Lung (tissue), 12 donors: ENCODE measurements around the gene SEPTIN3. TPM values are rescaled to one million over a fixed set of nuclear protein-coding genes. Genes with fewer than 3 reads are reported as not detected.

Experiments used
- ATAC-seq: fragments of 200-7000 bp; cut with Tn5 transposase; one replicate; pipeline ENCODE4 v1.9.1; 2020; ENCODE audit warnings: moderate number of reproducible peaks; ENCODE audit not compliant: insufficient read depth, low FRiP score
- DNase-seq, 3 donors: peaks; one replicate each; pipeline ENCODE4 v3.0.0-alpha.2; 2013 to 2017
- H3K27ac ChIP-seq, 2 donors: one replicate each; pipeline ENCODE4 v1.5.1; 2013; ENCODE audit warnings: mild to moderate bottlenecking in 2 of 2, moderate library complexity in 2 of 2, control low read depth in 1 of 2, inconsistent platforms in 1 of 2, low read depth in 1 of 2, low read length in 1 of 2
- H3K27me3 ChIP-seq, 3 donors: one replicate each; pipeline ENCODE4 v1.5.1; 2013; ENCODE audit warnings: low read length in 2 of 3; ENCODE audit not compliant: control insufficient read depth in 3 of 3, insufficient read depth in 3 of 3
- H3K36me3 ChIP-seq, 4 donors: one replicate each; pipeline ENCODE4 v1.5.1; 2013; ENCODE audit warnings: low read length in 4 of 4, mild to moderate bottlenecking in 1 of 4, moderate library complexity in 1 of 4; ENCODE audit not compliant: control insufficient read depth in 4 of 4, insufficient read depth in 4 of 4
- H3K4me1 ChIP-seq, 5 donors: one replicate each; pipeline ENCODE4 v1.5.1; 2013; ENCODE audit warnings: low read length in 5 of 5, mild to moderate bottlenecking in 2 of 5, moderate library complexity in 1 of 5; ENCODE audit not compliant: control insufficient read depth in 5 of 5, insufficient read depth in 5 of 5
- H3K4me3 ChIP-seq: one replicate; pipeline ENCODE4 v1.5.1; 2013; ENCODE audit warnings: mild to moderate bottlenecking, control low read depth, moderate library complexity
- H3K9ac ChIP-seq, 2 donors: one replicate each; pipeline ENCODE4 v1.5.1; 2013; ENCODE audit warnings: low read length in 2 of 2, control low read depth in 1 of 2; ENCODE audit not compliant: insufficient read depth in 1 of 2
- H3K9me3 ChIP-seq, 4 donors: one replicate each; pipeline ENCODE4 v1.5.1; 2013; ENCODE audit warnings: low read length in 3 of 4, mild to moderate bottlenecking in 1 of 4, moderate library complexity in 1 of 4; ENCODE audit not compliant: control insufficient read depth in 4 of 4, insufficient read depth in 3 of 4
- WGBS, 2 donors: extraction: QIAGEN DNeasy Blood & Tissue Kit; methylation state at CpG; one replicate each; pipeline ENCODE4 v1.1.7; 2013; 5-methylcytosine and 5-hydroxymethylcytosine counted together
- polyA plus RNA-seq, 2 donors: library from polyadenylated mRNA; stranded (reverse); fragments of 200-250 nt; gene quantifications; one replicate each; pipeline ENCODE4 v1.2.1, GENCODE V29; 2013
- total RNA-seq, 2 donors: library from RNA; depleted of rRNA in 1 of 2; stranded (reverse); fragments of >200 nt in 1 of 2; gene quantifications; one replicate each; pipeline ENCODE4 v1.2.1, GENCODE V29; 2014 to 2021
- TF ChIP-seq, protein P1 (sequence below): IDR thresholded peaks from 2 replicates; pipeline ENCODE4 v1.5.1; 2012; ENCODE audit warnings: mild to moderate bottlenecking; ENCODE audit errors: control extremely low read depth, extremely low read depth
- donor health status: control.
- donor health status: control.
- donor health status: Bipolar disorder and iron deficiency.
- donor health status: healthy.
- donor health status: DM: yes; HTN: yes; CAD: no.

Gene SEPTIN3
- total and polyA plus RNA-seq, 4 donors = 0.31 to 1.3 (median 0.56) TPM

DNA sequence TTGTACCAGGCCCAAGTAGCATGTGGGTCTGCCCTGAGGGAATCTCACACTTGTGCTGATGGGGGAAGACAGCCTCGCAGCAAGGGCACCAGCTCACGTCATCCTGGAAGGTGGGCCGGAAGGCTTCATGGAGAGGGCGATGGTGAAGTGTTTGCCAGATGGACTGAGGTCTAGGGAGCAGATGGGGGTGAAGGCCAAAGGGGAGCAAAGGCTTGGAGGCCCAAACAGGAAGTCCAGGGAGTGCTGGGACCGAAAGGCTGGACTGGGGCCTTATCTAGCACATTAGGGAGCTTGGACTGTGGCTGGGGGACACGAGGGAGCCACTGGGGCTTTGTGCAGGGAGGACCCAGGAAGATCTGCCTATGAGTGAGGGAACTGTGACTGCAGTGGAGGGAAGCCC lies 41.4 kb upstream of the SEPTIN3 start:
- Histone ChIP-seq H3K9ac (no peak overlapping the region), H3K4me3 (no peak overlapping the region), H3K4me1 (peaks cover 0 to 6% (median 0%) of the 10 kb centered on the region in 5 donors), H3K9me3 (no peaks in the 10 kb centered on the region), H3K27ac (no peak overlapping the region), H3K36me3 (no peaks in the 10 kb centered on the region), H3K27me3 (peaks cover 5 to 26% (median 22%) of the 10 kb centered on the region in 3 donors)
- ATAC-seq (no peak), DNase-seq (no peak)
- TF ChIP-seq, protein P1, sequence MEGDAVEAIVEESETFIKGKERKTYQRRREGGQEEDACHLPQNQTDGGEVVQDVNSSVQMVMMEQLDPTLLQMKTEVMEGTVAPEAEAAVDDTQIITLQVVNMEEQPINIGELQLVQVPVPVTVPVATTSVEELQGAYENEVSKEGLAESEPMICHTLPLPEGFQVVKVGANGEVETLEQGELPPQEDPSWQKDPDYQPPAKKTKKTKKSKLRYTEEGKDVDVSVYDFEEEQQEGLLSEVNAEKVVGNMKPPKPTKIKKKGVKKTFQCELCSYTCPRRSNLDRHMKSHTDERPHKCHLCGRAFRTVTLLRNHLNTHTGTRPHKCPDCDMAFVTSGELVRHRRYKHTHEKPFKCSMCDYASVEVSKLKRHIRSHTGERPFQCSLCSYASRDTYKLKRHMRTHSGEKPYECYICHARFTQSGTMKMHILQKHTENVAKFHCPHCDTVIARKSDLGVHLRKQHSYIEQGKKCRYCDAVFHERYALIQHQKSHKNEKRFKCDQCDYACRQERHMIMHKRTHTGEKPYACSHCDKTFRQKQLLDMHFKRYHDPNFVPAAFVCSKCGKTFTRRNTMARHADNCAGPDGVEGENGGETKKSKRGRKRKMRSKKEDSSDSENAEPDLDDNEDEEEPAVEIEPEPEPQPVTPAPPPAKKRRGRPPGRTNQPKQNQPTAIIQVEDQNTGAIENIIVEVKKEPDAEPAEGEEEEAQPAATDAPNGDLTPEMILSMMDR = no peak
- WGBS, 2 donors = 77 to 85% methylated on average over 6 of the region's 6 CpGs

- 77 to 78% methylated on average over 14 of the region's 14 CpGs for WGBS, 2 donors
- no peak for DNase-seq
- TF ChIP-seq, protein P1 = no peak
Observed at GRCh38 chr22:41928593-41929417, 40.4 kb upstream of the SEPTIN3 start.

DNA sequence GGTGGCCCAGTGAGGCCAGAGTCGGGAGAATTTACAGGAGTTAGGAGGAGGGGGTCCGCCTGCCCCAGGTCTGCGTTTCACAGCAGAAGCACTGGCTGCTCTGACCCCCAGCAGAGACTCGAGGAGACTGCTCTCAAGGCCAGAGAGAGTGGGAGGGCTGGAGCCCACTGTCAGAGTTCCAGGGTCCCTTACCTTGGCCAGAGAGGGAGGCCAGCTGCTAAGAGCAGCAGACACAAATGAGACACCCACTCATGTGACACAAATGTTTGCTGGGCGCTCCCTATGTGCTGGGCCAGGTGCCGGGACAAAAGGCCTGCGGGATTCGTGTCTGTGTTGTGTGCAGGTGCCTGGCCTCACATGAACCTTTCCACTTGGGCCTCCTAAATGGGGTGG lies 39.8 kb upstream of the SEPTIN3 start:
- TF ChIP-seq, protein P1 = no peak
- WGBS, 2 donors = 86 to 94% methylated on average over 8 of the region's 8 CpGs
- no peak for ATAC-seq

More at GRCh38 chr22:41928593-41929417, 40.4 kb upstream of the SEPTIN3 start:
- Histone ChIP-seq H3K9me3 (no peaks in the 10 kb centered on the region), H3K4me1 (peaks cover 0 to 6% (median 0%) of the 10 kb centered on the region in 5 donors), H3K4me3 (no peak overlapping the region), H3K36me3 (no peaks in the 10 kb centered on the region), H3K27ac (no peak overlapping the region), H3K27me3 (peaks cover 5 to 22% (median 20%) of the 10 kb centered on the region in 3 donors), H3K9ac (no peak overlapping the region)
- ATAC-seq = no peak

More for the DNA sequence above, 39.8 kb upstream of the SEPTIN3 start:
- H3K4me3 ChIP-seq = no peak overlapping the region
- H3K9me3 ChIP-seq = no peaks in the 10 kb centered on the region
- peaks cover 0 to 6% (median 0%) of the 10 kb centered on the region in 5 donors for H3K4me1 ChIP-seq
- H3K36me3 ChIP-seq = no peaks in the 10 kb centered on the region
- DNase-seq = no peak
- peaks cover 5 to 20% (median 20%) of the 10 kb centered on the region in 3 donors for H3K27me3 ChIP-seq
- no peak overlapping the region for H3K9ac ChIP-seq
- no peak overlapping the region for H3K27ac ChIP-seq
